Endothelial cell of umbilical vein (primary cell): ENCODE data around the gene USP34.

ENCODE experiments used
- EZH2 ChIP-seq: IDR thresholded peaks from 2 replicates; pipeline ENCODE4 v1.6.1; 2012; ENCODE audit warnings: borderline replicate concordance, low read depth, mild to moderate bottlenecking, moderate library complexity, low read length, inconsistent platforms; ENCODE audit not compliant: severe bottlenecking
- POLR2A ChIP-seq: IDR thresholded peaks from 2 replicates; pipeline ENCODE4 v1.6.1; 2012; ENCODE audit warnings: low read depth, mild to moderate bottlenecking, control low read depth, low read length
- POLR2AphosphoS5 ChIP-seq: IDR thresholded peaks from 2 replicates; pipeline ENCODE4 v1.6.1; 2012; ENCODE audit warnings: low read depth, mild to moderate bottlenecking, control low read depth, low read length, moderate library complexity; ENCODE audit not compliant: insufficient read depth

DNA sequence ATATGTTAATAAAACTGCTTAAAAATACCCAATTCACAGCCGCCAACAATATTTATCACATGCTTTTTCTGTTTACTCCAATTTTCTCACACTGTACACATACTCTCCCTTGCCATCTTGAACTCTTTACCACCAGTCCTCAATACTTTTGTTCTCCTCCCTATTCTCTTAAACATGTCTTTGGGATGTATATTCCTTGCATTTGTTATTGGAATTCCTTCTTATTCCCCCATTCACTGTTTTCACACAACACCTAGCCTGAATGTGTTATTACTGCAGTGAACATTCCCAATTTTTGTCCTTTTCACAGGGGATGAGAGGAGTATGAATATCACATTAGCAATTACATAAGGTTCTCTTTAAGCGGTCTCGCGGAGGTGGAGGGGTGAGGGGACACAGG is 94.7 kb downstream of the USP34 start:
- TF ChIP-seq POLR2AphosphoS5 (no peak), POLR2A (no peak), EZH2 (no peak)
